NCI-H2107 treated with DMSO at 0.1 percent for 48 hours (cell line): ENCODE results near the gene FMO4.
"Not testable (repeated sequence)": the region's sequence is repeated elsewhere in the genome, so short reads cannot be mapped to it uniquely, and the experiment has no call there.

Experiments used
- DNase-seq: peaks from one replicate; lab custom pipeline; 2025; ENCODE audit not compliant: unreplicated experiment; lab: John Stamatoyannopoulos, UW

The FMO4 gene

DNA sequence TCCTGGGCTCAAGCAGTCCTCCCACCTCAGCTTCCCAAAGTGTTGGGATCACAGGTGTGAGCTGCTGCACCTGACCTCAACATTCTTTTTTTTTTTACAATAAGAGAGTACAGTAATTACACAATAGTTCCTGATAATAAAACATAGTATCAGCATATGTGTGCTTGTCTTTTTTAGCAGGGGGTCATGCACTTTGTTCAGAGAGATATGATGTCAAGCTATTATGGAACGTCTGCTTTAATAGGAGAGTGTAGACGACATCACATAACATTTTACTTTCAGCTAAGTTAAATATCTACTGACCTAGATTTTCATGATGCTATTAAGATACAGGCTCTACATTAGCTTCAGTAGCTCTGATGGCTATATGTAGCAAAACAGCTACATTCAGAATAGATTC lies 70.5 kb downstream of the FMO4 start:
- DNase-seq, result no peak

DNA sequence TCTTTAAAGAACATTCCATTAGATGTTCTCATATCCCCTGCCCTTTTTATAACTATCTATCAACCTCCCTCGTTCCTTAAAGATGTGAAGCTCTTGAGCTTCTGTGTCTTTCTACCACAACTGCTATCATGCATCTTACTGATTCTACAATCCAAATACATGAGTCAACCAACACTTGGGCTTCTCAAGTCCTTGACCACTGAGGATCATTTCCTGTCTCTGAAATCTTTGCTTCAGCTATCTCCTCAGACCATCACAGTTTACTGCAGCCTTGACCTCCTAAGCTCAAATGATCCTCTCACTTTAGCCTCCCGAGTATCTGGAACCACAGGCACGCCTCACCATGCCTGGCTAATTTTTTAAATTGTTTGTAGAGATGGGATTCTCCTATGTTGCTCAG lies 75.2 kb downstream of the FMO4 start:
- no peak for DNase-seq

- DNase-seq, result not testable (repeated sequence)
These were observed 76.8 kb downstream of the FMO4 start for GRCh38 chr1:171390740-171391139.
